Measurements from ENCODE around the gene EVL. TPM values are rescaled to one million over a fixed set of nuclear protein-coding genes. Genes with fewer than 3 reads are reported as not detected.

EVL gene
- total RNA-seq, 1 donor from 2014 or later, result 21.9 TPM

DNA sequence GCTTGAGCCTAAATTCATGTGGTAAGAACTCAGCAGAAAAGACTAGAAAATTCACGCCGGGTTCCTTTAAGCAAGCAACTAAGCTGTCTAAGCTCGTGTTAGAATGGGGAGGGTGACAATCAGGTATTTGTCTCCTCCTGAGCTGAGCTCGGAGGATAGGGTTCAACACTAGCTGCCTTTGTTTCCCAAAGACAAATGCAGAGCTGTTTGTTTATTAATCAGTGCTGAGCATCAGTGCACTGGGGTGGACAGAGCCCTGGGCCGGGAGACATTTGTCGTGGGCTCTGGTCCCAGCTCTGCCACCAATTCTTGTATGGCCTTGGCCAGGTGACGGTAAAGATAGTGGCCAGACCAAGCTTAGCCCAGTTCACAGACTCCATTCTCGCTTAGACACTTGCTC, 50.5 kb downstream of the EVL start:
- H3K4me3 ChIP-seq (ENCODE audit: low read length in 3 of 3), result no peak overlapping the region
- H3K9me3 ChIP-seq (ENCODE audit: control insufficient read depth in 3 of 3, low read length in 3 of 3), result no peaks in the 10 kb centered on the region
- no peak overlapping the region for H3K27ac ChIP-seq (ENCODE audit: low read depth, low read length)
- H3K9ac ChIP-seq (ENCODE audit: low read depth in 1 of 3, low read length in 3 of 3), result no peak overlapping the region
- no peaks in the 10 kb centered on the region for H3K36me3 ChIP-seq (ENCODE audit: control insufficient read depth in 3 of 3, insufficient read depth in 3 of 3, low read length in 3 of 3)
- no peaks in the 10 kb centered on the region for H3K4me1 ChIP-seq (ENCODE audit: control insufficient read depth in 3 of 3, insufficient read depth in 3 of 3, low read length in 3 of 3)
- no peaks in the 10 kb centered on the region for H3K27me3 ChIP-seq (ENCODE audit: control insufficient read depth in 3 of 3, insufficient read depth in 3 of 3, low read length in 3 of 3)

GRCh38 chr14:100116134-100116533, 50.9 kb downstream of the EVL start:
- no peaks in the 10 kb centered on the region for H3K4me1 ChIP-seq (ENCODE audit: control insufficient read depth in 3 of 3, insufficient read depth in 3 of 3, low read length in 3 of 3)
- H3K9me3 ChIP-seq (ENCODE audit: control insufficient read depth in 3 of 3, low read length in 3 of 3), result no peaks in the 10 kb centered on the region
- no peaks in the 10 kb centered on the region for H3K36me3 ChIP-seq (ENCODE audit: control insufficient read depth in 3 of 3, insufficient read depth in 3 of 3, low read length in 3 of 3)
- H3K27ac ChIP-seq (ENCODE audit: low read depth, low read length), result no peak overlapping the region
- H3K4me3 ChIP-seq (ENCODE audit: low read length in 3 of 3), result no peak overlapping the region
- no peak overlapping the region for H3K9ac ChIP-seq (ENCODE audit: low read depth in 1 of 3, low read length in 3 of 3)
- no peaks in the 10 kb centered on the region for H3K27me3 ChIP-seq (ENCODE audit: control insufficient read depth in 3 of 3, insufficient read depth in 3 of 3, low read length in 3 of 3)

- Histone ChIP-seq H3K4me1 (ENCODE audit: control insufficient read depth in 3 of 3, insufficient read depth in 3 of 3, low read length in 3 of 3) (no peaks in the 10 kb centered on the region), H3K9ac (ENCODE audit: low read depth in 1 of 3, low read length in 3 of 3) (no peak overlapping the region), H3K9me3 (ENCODE audit: control insufficient read depth in 3 of 3, low read length in 3 of 3) (no peaks in the 10 kb centered on the region), H3K27ac (ENCODE audit: low read depth, low read length) (no peak overlapping the region), H3K4me3 (ENCODE audit: low read length in 3 of 3) (no peak overlapping the region), H3K27me3 (ENCODE audit: control insufficient read depth in 3 of 3, insufficient read depth in 3 of 3, low read length in 3 of 3) (no peaks in the 10 kb centered on the region), H3K36me3 (ENCODE audit: control insufficient read depth in 3 of 3, insufficient read depth in 3 of 3, low read length in 3 of 3) (no peaks in the 10 kb centered on the region)
These were observed 51.8 kb downstream of the EVL start for GRCh38 chr14:100117026-100117425.

DNA sequence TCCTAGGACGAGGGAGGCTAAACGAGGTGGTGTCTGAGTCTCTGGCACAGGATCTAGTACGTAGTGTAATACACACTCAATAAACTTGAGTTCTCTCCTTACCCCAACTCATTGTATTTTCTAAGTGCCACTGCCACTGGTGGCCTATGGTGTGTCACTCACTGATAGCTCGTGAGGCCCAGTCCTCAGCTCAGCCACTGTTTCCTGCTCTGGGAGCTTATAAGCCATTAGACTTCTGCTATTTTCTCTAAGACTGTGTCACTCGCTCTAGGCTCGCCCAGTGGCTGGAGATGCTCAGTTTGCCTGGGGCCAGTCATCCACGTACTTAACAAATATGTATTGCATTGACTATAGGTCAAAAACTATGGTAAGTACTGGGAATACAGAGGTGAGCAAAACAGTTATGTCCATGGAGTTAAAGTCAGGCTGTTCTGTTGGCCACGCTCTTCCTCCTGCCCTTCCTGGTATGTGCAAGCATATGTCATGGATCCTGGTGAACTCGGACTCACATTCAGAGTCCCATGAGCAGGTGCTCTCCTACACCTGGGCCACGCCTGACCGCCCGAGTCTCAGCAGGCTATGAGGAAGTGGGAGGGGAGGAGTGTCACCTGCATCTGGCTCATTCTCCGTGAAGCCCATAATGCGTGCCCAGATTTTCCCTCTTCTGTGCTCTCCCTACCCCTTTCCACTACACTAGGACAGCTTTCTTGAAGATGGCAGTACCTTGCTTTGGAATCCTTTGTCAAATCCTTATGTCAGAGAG, 52.6 kb downstream of the EVL start:
- Histone ChIP-seq H3K4me3 (ENCODE audit: low read length in 3 of 3) (no peak overlapping the region), H3K9ac (ENCODE audit: low read depth in 1 of 3, low read length in 3 of 3) (no peak overlapping the region), H3K9me3 (ENCODE audit: control insufficient read depth in 3 of 3, low read length in 3 of 3) (no peaks in the 10 kb centered on the region), H3K4me1 (ENCODE audit: control insufficient read depth in 3 of 3, insufficient read depth in 3 of 3, low read length in 3 of 3) (peaks cover 0 to 4% (median 0%) of the 10 kb centered on the region in 3 donors), H3K36me3 (ENCODE audit: control insufficient read depth in 3 of 3, insufficient read depth in 3 of 3, low read length in 3 of 3) (no peaks in the 10 kb centered on the region), H3K27ac (ENCODE audit: low read depth, low read length) (no peak overlapping the region), H3K27me3 (ENCODE audit: control insufficient read depth in 3 of 3, insufficient read depth in 3 of 3, low read length in 3 of 3) (no peaks in the 10 kb centered on the region)

- peaks cover 0 to under 1% (median under 1%) of the 10 kb centered on the region in 3 donors for H3K36me3 ChIP-seq (ENCODE audit: control insufficient read depth in 3 of 3, insufficient read depth in 3 of 3, low read length in 3 of 3)
- H3K27ac ChIP-seq (ENCODE audit: low read depth, low read length), result no peak overlapping the region
- no peak overlapping the region for H3K9ac ChIP-seq (ENCODE audit: low read depth in 1 of 3, low read length in 3 of 3)
- no peak overlapping the region for H3K4me3 ChIP-seq (ENCODE audit: low read length in 3 of 3)
- H3K9me3 ChIP-seq (ENCODE audit: control insufficient read depth in 3 of 3, low read length in 3 of 3), result no peaks in the 10 kb centered on the region
- H3K4me1 ChIP-seq (ENCODE audit: control insufficient read depth in 3 of 3, insufficient read depth in 3 of 3, low read length in 3 of 3), result peaks cover 0 to 4% (median 0%) of the 10 kb centered on the region in 3 donors
- no peaks in the 10 kb centered on the region for H3K27me3 ChIP-seq (ENCODE audit: control insufficient read depth in 3 of 3, insufficient read depth in 3 of 3, low read length in 3 of 3)
These were observed 53.3 kb downstream of the EVL start for GRCh38 chr14:100118396-100119011.

- Histone ChIP-seq H3K9ac (ENCODE audit: low read depth in 1 of 3, low read length in 3 of 3) (no peak overlapping the region), H3K36me3 (ENCODE audit: control insufficient read depth in 3 of 3, insufficient read depth in 3 of 3, low read length in 3 of 3) (peaks cover 5% of the 10 kb centered on the region in 3 donors), H3K27me3 (ENCODE audit: control insufficient read depth in 3 of 3, insufficient read depth in 3 of 3, low read length in 3 of 3) (no peaks in the 10 kb centered on the region), H3K27ac (ENCODE audit: low read depth, low read length) (no peak overlapping the region), H3K4me3 (ENCODE audit: low read length in 3 of 3) (no peak overlapping the region), H3K4me1 (ENCODE audit: control insufficient read depth in 3 of 3, insufficient read depth in 3 of 3, low read length in 3 of 3) (peaks cover 0 to 4% (median 0%) of the 10 kb centered on the region in 3 donors), H3K9me3 (ENCODE audit: control insufficient read depth in 3 of 3, low read length in 3 of 3) (no peaks in the 10 kb centered on the region)
These were observed 54.0 kb downstream of the EVL start for GRCh38 chr14:100119251-100119650.

- Histone ChIP-seq H3K4me3 (ENCODE audit: low read length in 3 of 3) (no peak overlapping the region), H3K4me1 (ENCODE audit: control insufficient read depth in 3 of 3, insufficient read depth in 3 of 3, low read length in 3 of 3) (peaks cover 0 to 4% (median 0%) of the 10 kb centered on the region in 3 donors), H3K27ac (ENCODE audit: low read depth, low read length) (no peak overlapping the region), H3K9ac (ENCODE audit: low read depth in 1 of 3, low read length in 3 of 3) (no peak overlapping the region), H3K27me3 (ENCODE audit: control insufficient read depth in 3 of 3, insufficient read depth in 3 of 3, low read length in 3 of 3) (no peaks in the 10 kb centered on the region), H3K36me3 (ENCODE audit: control insufficient read depth in 3 of 3, insufficient read depth in 3 of 3, low read length in 3 of 3) (peaks cover 5 to 9% (median 6%) of the 10 kb centered on the region in 3 donors), H3K9me3 (ENCODE audit: control insufficient read depth in 3 of 3, low read length in 3 of 3) (no peaks in the 10 kb centered on the region)
These were observed 55.5 kb downstream of the EVL start for GRCh38 chr14:100120522-100121269.

GRCh38 chr14:100121643-100122480, 56.6 kb downstream of the EVL start:
- Histone ChIP-seq H3K9ac (ENCODE audit: low read depth in 1 of 3, low read length in 3 of 3) (no peak overlapping the region), H3K36me3 (ENCODE audit: control insufficient read depth in 3 of 3, insufficient read depth in 3 of 3, low read length in 3 of 3) (peaks cover 10 to 12% (median 11%) of the 10 kb centered on the region in 3 donors), H3K9me3 (ENCODE audit: control insufficient read depth in 3 of 3, low read length in 3 of 3) (no peaks in the 10 kb centered on the region), H3K27ac (ENCODE audit: low read depth, low read length) (no peak overlapping the region), H3K27me3 (ENCODE audit: control insufficient read depth in 3 of 3, insufficient read depth in 3 of 3, low read length in 3 of 3) (no peaks in the 10 kb centered on the region), H3K4me3 (ENCODE audit: low read length in 3 of 3) (no peak overlapping the region), H3K4me1 (ENCODE audit: control insufficient read depth in 3 of 3, insufficient read depth in 3 of 3, low read length in 3 of 3) (peaks cover 0 to 4% (median 0%) of the 10 kb centered on the region in 3 donors)

- no peaks in the 10 kb centered on the region for H3K27me3 ChIP-seq (ENCODE audit: control insufficient read depth in 3 of 3, insufficient read depth in 3 of 3, low read length in 3 of 3)
- H3K27ac ChIP-seq (ENCODE audit: low read depth, low read length), result no peak overlapping the region
- peaks cover 11 to 17% (median 13%) of the 10 kb centered on the region in 3 donors for H3K36me3 ChIP-seq (ENCODE audit: control insufficient read depth in 3 of 3, insufficient read depth in 3 of 3, low read length in 3 of 3)
- no peaks in the 10 kb centered on the region for H3K9me3 ChIP-seq (ENCODE audit: control insufficient read depth in 3 of 3, low read length in 3 of 3)
- H3K4me3 ChIP-seq (ENCODE audit: low read length in 3 of 3), result no peak overlapping the region
- H3K9ac ChIP-seq (ENCODE audit: low read depth in 1 of 3, low read length in 3 of 3), result no peak overlapping the region
- peaks cover 0 to 4% (median 0%) of the 10 kb centered on the region in 3 donors for H3K4me1 ChIP-seq (ENCODE audit: control insufficient read depth in 3 of 3, insufficient read depth in 3 of 3, low read length in 3 of 3)
These were observed 57.4 kb downstream of the EVL start for GRCh38 chr14:100122481-100123223.

Data from skeletal muscle tissue (tissue), 4 donors.